ENCODE data around the gene RAB11A.

- TF ChIP-seq EZH2 (IDR thresholded peaks at IDR 0.05; ENCODE audit: borderline replicate concordance, low read depth, low read length, severe bottlenecking) (no peak), CTCF (IDR thresholded peaks at IDR 0.05; ENCODE audit: borderline replicate concordance, extremely low read depth, low read length, poor library complexity, severe bottlenecking) (no peak)
Measured at GRCh38 chr15:65939901-65940617, 70.8 kb downstream of the RAB11A start.

Data from DND-41 (cell line).